Dendritic cell treated with granulocyte-macrophage colony-stimulating factor and Interleukin-4, amounts not matched to agents 40 ng/mL and 50 ng/mL, for 4 days (primary cell): Measurements from ENCODE around the gene GAS2L1.
"Not testable (repeated sequence)": the region's sequence is repeated elsewhere in the genome, so short reads cannot be mapped to it uniquely, and the experiment has no call there.

Source experiments
- H3K27ac Mint-ChIP-seq: one replicate; pipeline ENCODE4 v1.8.0; 2022; ENCODE audit warnings: mild to moderate bottlenecking, mixed read lengths
- H3K27me3 Mint-ChIP-seq: one replicate; pipeline ENCODE4 v1.8.0; 2022; ENCODE audit warnings: mild to moderate bottlenecking, mixed read lengths
- H3K36me3 Mint-ChIP-seq: one replicate; pipeline ENCODE4 v1.8.0; 2022; ENCODE audit warnings: low read depth, mixed read lengths
- H3K4me1 Mint-ChIP-seq: one replicate; pipeline ENCODE4 v1.8.0; 2022; ENCODE audit warnings: low read depth, mixed read lengths
- H3K4me3 Mint-ChIP-seq: one replicate; pipeline ENCODE4 v1.8.0; 2022; ENCODE audit warnings: mild to moderate bottlenecking, moderate library complexity, mixed read lengths
- H3K9me3 Mint-ChIP-seq: one replicate; pipeline ENCODE4 v1.8.0; 2022; ENCODE audit warnings: mixed read lengths
- intact Hi-C: fragments of 100-400 bp; cut with micrococcal nuclease; formaldehyde crosslinking; loops from one replicate; pipeline ENCODE4 v1.15.0; 2022

GAS2L1 gene

GRCh38 chr22:29342177-29342576 lies 35.7 kb downstream of the GAS2L1 start:
- Mint-ChIP-seq H3K9me3 (no peaks in the 10 kb centered on the region), H3K4me1 (peaks cover 32% of the 10 kb centered on the region), H3K4me3 (no peak overlapping the region), H3K36me3 (peaks cover 100% of the 10 kb centered on the region), H3K27ac (no peak overlapping the region), H3K27me3 (no peaks in the 10 kb centered on the region)
- intact Hi-C loops, result no loop called here

GRCh38 chr22:29342577-29343312 lies 36.3 kb downstream of the GAS2L1 start:
- Mint-ChIP-seq H3K27me3 (no peaks in the 10 kb centered on the region), H3K27ac (no peak overlapping the region), H3K4me3 (no peak overlapping the region), H3K4me1 (peaks cover 33% of the 10 kb centered on the region), H3K36me3 (peaks cover 100% of the 10 kb centered on the region), H3K9me3 (no peaks in the 10 kb centered on the region)
- intact Hi-C loops, result no loop called here

- no peaks in the 10 kb centered on the region for H3K27me3 Mint-ChIP-seq
These were observed 36.9 kb downstream of the GAS2L1 start for GRCh38 chr22:29343313-29343805.

GRCh38 chr22:29344137-29344536 lies 37.7 kb downstream of the GAS2L1 start:
- H3K4me3 Mint-ChIP-seq, result no peak overlapping the region
- H3K27me3 Mint-ChIP-seq, result no peaks in the 10 kb centered on the region
- intact Hi-C loops, result no loop called here
- H3K9me3 Mint-ChIP-seq, result no peaks in the 10 kb centered on the region
- no peak overlapping the region for H3K27ac Mint-ChIP-seq
- peaks cover 100% of the 10 kb centered on the region for H3K36me3 Mint-ChIP-seq
- H3K4me1 Mint-ChIP-seq, result peaks cover 25% of the 10 kb centered on the region

More at GRCh38 chr22:29343313-29343805, 36.9 kb downstream of the GAS2L1 start:
- Mint-ChIP-seq H3K9me3 (no peaks in the 10 kb centered on the region), H3K36me3 (peaks cover 100% of the 10 kb centered on the region), H3K4me1 (peaks cover 32% of the 10 kb centered on the region), H3K27ac (no peak overlapping the region), H3K4me3 (no peak overlapping the region)
- intact Hi-C loops, result no loop called here

- H3K27ac Mint-ChIP-seq, H3K27me3 Mint-ChIP-seq, H3K4me3 Mint-ChIP-seq, H3K9me3 Mint-ChIP-seq, intact Hi-C loops: not testable (repeated sequence)
- H3K36me3 Mint-ChIP-seq, result peaks cover 100% of the 10 kb centered on the region
- peaks cover 20% of the 10 kb centered on the region for H3K4me1 Mint-ChIP-seq
These were observed 38.4 kb downstream of the GAS2L1 start for GRCh38 chr22:29344889-29345288.

- H3K4me3 Mint-ChIP-seq, result no peak overlapping the region
- peaks cover 100% of the 10 kb centered on the region for H3K36me3 Mint-ChIP-seq
- no peaks in the 10 kb centered on the region for H3K27me3 Mint-ChIP-seq
- intact Hi-C loops, result no loop called here
- no peak overlapping the region for H3K27ac Mint-ChIP-seq
- H3K4me1 Mint-ChIP-seq, result peaks cover 20% of the 10 kb centered on the region
- H3K9me3 Mint-ChIP-seq, result no peaks in the 10 kb centered on the region
These were observed 39.5 kb downstream of the GAS2L1 start for GRCh38 chr22:29345932-29346331.

- Mint-ChIP-seq H3K27ac (no peak overlapping the region), H3K9me3 (no peaks in the 10 kb centered on the region), H3K4me1 (peaks cover 20% of the 10 kb centered on the region), H3K4me3 (no peak overlapping the region), H3K36me3 (peaks cover 100% of the 10 kb centered on the region), H3K27me3 (no peaks in the 10 kb centered on the region)
- intact Hi-C loops, result no loop called here
These were observed 40.2 kb downstream of the GAS2L1 start for GRCh38 chr22:29346659-29347058.

- Mint-ChIP-seq H3K4me3 (no peak overlapping the region), H3K27ac (no peak overlapping the region), H3K4me1 (peaks cover 19% of the 10 kb centered on the region), H3K9me3 (no peaks in the 10 kb centered on the region), H3K36me3 (peaks cover 100% of the 10 kb centered on the region), H3K27me3 (no peaks in the 10 kb centered on the region)
- intact Hi-C loops, result no loop called here
These were observed 41.6 kb downstream of the GAS2L1 start for GRCh38 chr22:29348041-29348440.

GRCh38 chr22:29348956-29349355 lies 42.5 kb downstream of the GAS2L1 start:
- Mint-ChIP-seq H3K36me3 (peaks cover 100% of the 10 kb centered on the region), H3K27ac (no peak overlapping the region), H3K9me3 (no peaks in the 10 kb centered on the region), H3K27me3 (no peaks in the 10 kb centered on the region), H3K4me1 (peaks cover 17% of the 10 kb centered on the region), H3K4me3 (no peak overlapping the region)
- intact Hi-C loops, result no loop called here

- H3K9me3 Mint-ChIP-seq, result no peaks in the 10 kb centered on the region
- no peak overlapping the region for H3K27ac Mint-ChIP-seq
- H3K36me3 Mint-ChIP-seq, result peaks cover 100% of the 10 kb centered on the region
- H3K4me3 Mint-ChIP-seq, result no peak overlapping the region
- peaks cover 17% of the 10 kb centered on the region for H3K4me1 Mint-ChIP-seq
- intact Hi-C loops, result no loop called here
- no peaks in the 10 kb centered on the region for H3K27me3 Mint-ChIP-seq
These were observed 44.6 kb downstream of the GAS2L1 start for GRCh38 chr22:29351042-29351441.

GRCh38 chr22:29351891-29352290 lies 45.4 kb downstream of the GAS2L1 start:
- H3K27ac Mint-ChIP-seq, result no peak overlapping the region

GRCh38 chr22:29352778-29353177 lies 46.3 kb downstream of the GAS2L1 start:
- no peaks in the 10 kb centered on the region for H3K9me3 Mint-ChIP-seq
- intact Hi-C loops, result no loop called here
- peaks cover 6% of the 10 kb centered on the region for H3K4me1 Mint-ChIP-seq
- no peaks in the 10 kb centered on the region for H3K27me3 Mint-ChIP-seq
- peaks cover 100% of the 10 kb centered on the region for H3K36me3 Mint-ChIP-seq
- no peak overlapping the region for H3K4me3 Mint-ChIP-seq
- no peak overlapping the region for H3K27ac Mint-ChIP-seq

More at GRCh38 chr22:29351891-29352290, 45.4 kb downstream of the GAS2L1 start:
- H3K4me1 Mint-ChIP-seq, result peaks cover 15% of the 10 kb centered on the region
- intact Hi-C loops, result no loop called here
- no peak overlapping the region for H3K4me3 Mint-ChIP-seq
- H3K9me3 Mint-ChIP-seq, result no peaks in the 10 kb centered on the region
- peaks cover 100% of the 10 kb centered on the region for H3K36me3 Mint-ChIP-seq
- no peaks in the 10 kb centered on the region for H3K27me3 Mint-ChIP-seq

- Mint-ChIP-seq H3K9me3 (no peaks in the 10 kb centered on the region), H3K27me3 (no peaks in the 10 kb centered on the region), H3K36me3 (peaks cover 100% of the 10 kb centered on the region), H3K4me3 (no peak overlapping the region), H3K4me1 (peaks cover 10% of the 10 kb centered on the region), H3K27ac (no peak overlapping the region)
- intact Hi-C loops, result no loop called here
These were observed 46.8 kb downstream of the GAS2L1 start for GRCh38 chr22:29353286-29353685.

GRCh38 chr22:29353860-29354259 lies 47.4 kb downstream of the GAS2L1 start:
- Mint-ChIP-seq H3K9me3 (no peaks in the 10 kb centered on the region), H3K27me3 (no peaks in the 10 kb centered on the region)
- intact Hi-C loops, result no loop called here

More at GRCh38 chr22:29353860-29354259, 47.4 kb downstream of the GAS2L1 start:
- no peak overlapping the region for H3K4me3 Mint-ChIP-seq
- H3K4me1 Mint-ChIP-seq, result peaks cover 13% of the 10 kb centered on the region
- H3K36me3 Mint-ChIP-seq, result peaks cover 100% of the 10 kb centered on the region
- H3K27ac Mint-ChIP-seq, result no peak overlapping the region
